Endothelial cell of umbilical vein (primary cell): Measurements from ENCODE around the gene PSTPIP1. TPM values are rescaled to one million over a fixed set of nuclear protein-coding genes. Genes with fewer than 3 reads are reported as not detected.

Experiments used
- BruUV-seq: library from RNA; stranded (reverse); fragments of 400-500 nt; replicated peaks from 2 replicates; lab custom pipeline; 2021; lab: Mats Ljungman, UMichigan
- CTCF ChIA-PET: fragments of 300-600, 350-600 bp; sonication (Branson Sonifier 250); formaldehyde crosslinking; loops from one replicate; lab custom pipeline; 2021; ENCODE audit warnings: antibody characterized with exemption, inconsistent platforms; lab: Charles Lee
- POLR2A ChIA-PET: fragments of 300-600, 350-600 bp; sonication (Branson Sonifier 250); formaldehyde crosslinking; loops from one replicate; lab custom pipeline; 2021; ENCODE audit warnings: antibody characterized with exemption, inconsistent platforms; lab: Charles Lee
- DNase-seq: peaks from one replicate; pipeline ENCODE4 v3.0.0-alpha.2; 2011; ENCODE audit warnings: low read depth, low spot score
- FAIRE-seq: peaks from 2 replicates; lab custom pipeline; 2011; peaks lifted over from hg19 to GRCh38; lab: Jason Lieb, UNC
- H2AFZ ChIP-seq: 2 replicates; pipeline ENCODE4 v1.6.0; 2012; ENCODE audit warnings: low read depth, low read length, control low read depth, inconsistent platforms
- H3K27ac ChIP-seq: 2 replicates; pipeline ENCODE4 v1.5.1; 2011; ENCODE audit warnings: low read depth, mild to moderate bottlenecking, control low read depth, low read length, moderate library complexity; ENCODE audit not compliant: insufficient read depth
- H3K27me3 ChIP-seq, 2 experiments: 2 replicates each; pipeline versions ENCODE4 v1.6.0 to v1.6.1; 2011; ENCODE audit warnings: low read length in 2 of 2, mixed read lengths in 1 of 2; ENCODE audit not compliant: control insufficient read depth in 2 of 2, insufficient read depth in 2 of 2
- H3K36me3 ChIP-seq, 2 experiments: 2 replicates in 1 of 2; 3 replicates in 1 of 2; pipeline ENCODE4 v1.5.1; 2011; ENCODE audit warnings: low read length in 2 of 2, mild to moderate bottlenecking in 1 of 2, moderate library complexity in 1 of 2; ENCODE audit not compliant: control insufficient read depth in 2 of 2, insufficient read depth in 2 of 2; ENCODE audit errors: extremely low read depth in 1 of 2
- H3K4me1 ChIP-seq: 3 replicates; pipeline ENCODE4 v1.5.1; 2011; ENCODE audit warnings: mild to moderate bottlenecking, low read length; ENCODE audit not compliant: control insufficient read depth, insufficient read depth; ENCODE audit errors: extremely low read depth
- H3K4me2 ChIP-seq: 2 replicates; pipeline ENCODE4 v1.6.1; 2011; ENCODE audit warnings: low read length, control low read depth, mixed read lengths; ENCODE audit not compliant: insufficient read depth
- H3K4me3 ChIP-seq, 3 experiments: fragments of 200-600 bp in 1 of 3; sonication (generic), shearing (Covaris generic) in 1 of 3; replicated peaks in 1 of 3; 2 replicates each; pipeline ENCODE4 v1.5.1; 2011 to 2016; ENCODE audit warnings: control low read depth in 3 of 3, low read length in 3 of 3, mild to moderate bottlenecking in 2 of 3, inconsistent platforms in 1 of 3, low read depth in 1 of 3, moderate library complexity in 1 of 3; ENCODE audit not compliant: insufficient read depth in 1 of 3
- H3K79me2 ChIP-seq: 2 replicates; pipeline ENCODE4 v1.6.0; 2012; ENCODE audit warnings: low read length, inconsistent platforms; ENCODE audit not compliant: control insufficient read depth, insufficient read depth
- H3K9ac ChIP-seq: replicated peaks from 2 replicates; pipeline ENCODE3; 2011; ENCODE audit warnings: low read length, control low read depth; ENCODE audit not compliant: insufficient read depth; ENCODE audit errors: extremely low read depth
- H3K9me1 ChIP-seq: replicated peaks from 3 replicates; pipeline ENCODE4 v1.6.0; 2011; ENCODE audit warnings: mild to moderate bottlenecking, low read length; ENCODE audit not compliant: control insufficient read depth, insufficient read depth; ENCODE audit errors: extremely low read depth
- H3K9me3 ChIP-seq: replicated peaks from 2 replicates; pipeline ENCODE4 v1.5.1; 2012; ENCODE audit warnings: low read length, inconsistent platforms; ENCODE audit not compliant: control insufficient read depth, insufficient read depth
- H4K20me1 ChIP-seq: replicated peaks from 2 replicates; pipeline ENCODE3; 2011; ENCODE audit warnings: mild to moderate bottlenecking, low read length; ENCODE audit not compliant: control insufficient read depth, insufficient read depth; ENCODE audit errors: extremely low read depth
- EZH2 ChIP-seq: IDR thresholded peaks from 2 replicates; pipeline ENCODE4 v1.6.1; 2012; ENCODE audit warnings: borderline replicate concordance, low read depth, mild to moderate bottlenecking, moderate library complexity, low read length, inconsistent platforms; ENCODE audit not compliant: severe bottlenecking
- FOS ChIP-seq: IDR thresholded peaks from 2 replicates; pipeline ENCODE4 v1.6.1; 2011; ENCODE audit warnings: mild to moderate bottlenecking, low read length, moderate library complexity, borderline replicate concordance; ENCODE audit not compliant: insufficient read depth
- GATA2 ChIP-seq: IDR thresholded peaks from 2 replicates; pipeline ENCODE4 v1.7.0; 2011; ENCODE audit warnings: low read depth, mild to moderate bottlenecking, moderate library complexity, mixed read lengths, low read length; ENCODE audit not compliant: insufficient read length, insufficient read depth
- JUN ChIP-seq: IDR thresholded peaks from 2 replicates; pipeline ENCODE4 v1.6.1; 2011; ENCODE audit warnings: borderline replicate concordance, low read depth; ENCODE audit not compliant: insufficient read length, insufficient read depth
- MYC ChIP-seq: IDR thresholded peaks from one replicate; pipeline ENCODE4 v1.6.1; 2011; ENCODE audit warnings: mild to moderate bottlenecking, low read depth, low read length
- POLR2A ChIP-seq: IDR thresholded peaks from 2 replicates; pipeline ENCODE4 v1.6.1; 2012; ENCODE audit warnings: low read depth, mild to moderate bottlenecking, control low read depth, low read length
- POLR2AphosphoS5 ChIP-seq: IDR thresholded peaks from 2 replicates; pipeline ENCODE4 v1.6.1; 2012; ENCODE audit warnings: low read depth, mild to moderate bottlenecking, control low read depth, low read length, moderate library complexity; ENCODE audit not compliant: insufficient read depth
- dilution Hi-C: fragments of 300-500 bp; cut with MboI; formaldehyde crosslinking; loops from one replicate; pipeline ENCODE4 v1.15.0; 2019; ENCODE audit warnings: low sequenced_read_pairs; ENCODE audit not compliant: extremely low pct_ligation_motif_present
- intact Hi-C: fragments of 100-400 bp; cut with micrococcal nuclease; formaldehyde crosslinking; loops from one replicate; pipeline ENCODE4 v1.10.0; 2022
- polyA plus RNA-seq, 4 experiments: library from polyadenylated mRNA; depleted of rRNA in 3 of 4; stranded (reverse) in 3 of 4; unstranded in 1 of 4; fragments of >200 nt; gene quantifications; 2 replicates each; pipeline versions ENCODE4 v1.2.1 to v1.2.3, GENCODE V29; 2011 to 2012; ENCODE audit warnings: missing spikeins in 1 of 4
- total RNA-seq: library from RNA; stranded (reverse); gene quantifications from 2 replicates; pipeline ENCODE4 v1.2.3, GENCODE V29; 2021
- TF ChIP-seq, protein P1 (sequence below): IDR thresholded peaks from 2 replicates; pipeline ENCODE4 v1.6.1; 2011; ENCODE audit not compliant: insufficient read depth, insufficient read length
- TF ChIP-seq, protein P2 (sequence below), 2 donors: IDR thresholded peaks; 1 replicate in 1 of 2; 2 replicates in 1 of 2; pipeline ENCODE4 v1.5.1; 2011; ENCODE audit warnings: low read length in 2 of 2, mild to moderate bottlenecking in 2 of 2, moderate library complexity in 2 of 2, control low read depth in 1 of 2, inconsistent platforms in 1 of 2, low read depth in 1 of 2; ENCODE audit not compliant: insufficient read depth in 1 of 2; ENCODE audit errors: extremely low read depth in 1 of 2

PSTPIP1 gene
- total and polyA plus RNA-seq, 2 donors (not counting 3 experiments of a cell fraction or from before 2014, with no cell fraction given), result not detected

DNA sequence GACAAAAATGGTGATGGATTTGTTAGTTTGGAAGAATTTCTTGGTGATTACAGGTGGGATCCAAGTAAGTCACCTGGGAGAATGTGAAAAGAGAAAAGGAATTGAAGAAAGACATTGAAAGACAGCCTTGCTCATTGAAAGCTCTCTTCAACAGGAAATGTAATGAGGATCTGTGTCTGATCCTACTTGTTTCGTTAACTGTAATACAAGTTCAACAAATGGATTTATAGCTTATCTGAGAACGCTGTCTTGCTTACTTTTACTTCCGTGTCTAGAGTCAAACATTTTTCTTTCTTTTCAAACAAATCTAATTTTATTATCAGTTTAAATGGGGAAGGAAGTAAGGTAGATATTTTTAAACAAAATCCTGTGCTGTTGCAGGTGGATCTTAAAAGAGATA, 47.5 kb upstream of the PSTPIP1 start:
- H3K4me3 ChIP-seq, result no peak overlapping the region
- POLR2A ChIA-PET, result no interaction called here
- no TSS peak for BruUV-seq
- TF ChIP-seq GATA2 (no peak), MYC (no peak), EZH2 (no peak), POLR2AphosphoS5 (no peak), JUN (no peak), FOS (no peak), POLR2A (no peak)
- TF ChIP-seq, protein P1, sequence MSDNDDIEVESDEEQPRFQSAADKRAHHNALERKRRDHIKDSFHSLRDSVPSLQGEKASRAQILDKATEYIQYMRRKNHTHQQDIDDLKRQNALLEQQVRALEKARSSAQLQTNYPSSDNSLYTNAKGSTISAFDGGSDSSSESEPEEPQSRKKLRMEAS, result no peak
- TF ChIP-seq, protein P2, sequence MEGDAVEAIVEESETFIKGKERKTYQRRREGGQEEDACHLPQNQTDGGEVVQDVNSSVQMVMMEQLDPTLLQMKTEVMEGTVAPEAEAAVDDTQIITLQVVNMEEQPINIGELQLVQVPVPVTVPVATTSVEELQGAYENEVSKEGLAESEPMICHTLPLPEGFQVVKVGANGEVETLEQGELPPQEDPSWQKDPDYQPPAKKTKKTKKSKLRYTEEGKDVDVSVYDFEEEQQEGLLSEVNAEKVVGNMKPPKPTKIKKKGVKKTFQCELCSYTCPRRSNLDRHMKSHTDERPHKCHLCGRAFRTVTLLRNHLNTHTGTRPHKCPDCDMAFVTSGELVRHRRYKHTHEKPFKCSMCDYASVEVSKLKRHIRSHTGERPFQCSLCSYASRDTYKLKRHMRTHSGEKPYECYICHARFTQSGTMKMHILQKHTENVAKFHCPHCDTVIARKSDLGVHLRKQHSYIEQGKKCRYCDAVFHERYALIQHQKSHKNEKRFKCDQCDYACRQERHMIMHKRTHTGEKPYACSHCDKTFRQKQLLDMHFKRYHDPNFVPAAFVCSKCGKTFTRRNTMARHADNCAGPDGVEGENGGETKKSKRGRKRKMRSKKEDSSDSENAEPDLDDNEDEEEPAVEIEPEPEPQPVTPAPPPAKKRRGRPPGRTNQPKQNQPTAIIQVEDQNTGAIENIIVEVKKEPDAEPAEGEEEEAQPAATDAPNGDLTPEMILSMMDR (IDR thresholded peaks at IDR 0.05; ENCODE audit: extremely low read depth in 1 of 2, insufficient read depth in 1 of 2, low read depth in 1 of 2, low read length in 2 of 2), result no peak
- H3K4me2 ChIP-seq, result no peak overlapping the region
- FAIRE-seq (no peak), DNase-seq (no peak)
- H3K27ac ChIP-seq, result no peak overlapping the region
- H3K9me3 ChIP-seq, result no peaks in the 10 kb centered on the region
- intact Hi-C loops, result no loop called here
- H3K36me3 ChIP-seq, result peaks cover 0 to 10% of the 10 kb centered on the region in 2 experiments
- H3K79me2 ChIP-seq, result no peaks in the 10 kb centered on the region
- no peak overlapping the region for H2AFZ ChIP-seq
- H3K9ac ChIP-seq, result no peak overlapping the region
- H3K9me1 ChIP-seq, result no peaks in the 10 kb centered on the region
- no peaks in the 10 kb centered on the region for H3K4me1 ChIP-seq
- no peaks in the 10 kb centered on the region for H3K27me3 ChIP-seq
- dilution Hi-C loops, result no loop called here
- H4K20me1 ChIP-seq, result no peaks in the 10 kb centered on the region
- CTCF ChIA-PET, result interaction anchor here (1.3 kb wide), 1 partner anchor 9 kb away, joined by 5 read pairs; no protein-coding TSS in a partner anchor
